ENCODE results near the gene STARD9.

Gene STARD9

GRCh38 chr15:42724276-42724675 is 148.9 kb downstream of the STARD9 start:
- H3K36me3 Mint-ChIP-seq (ENCODE audit: low read depth) = peaks cover 55% of the 10 kb centered on the region
- no peak overlapping the region for H3K4me3 Mint-ChIP-seq
- TF ChIP-seq CTCF (IDR thresholded peaks at IDR 0.05; ENCODE audit: unreplicated experiment in 3 of 3) = no peak
- no peak overlapping the region for H3K27ac Mint-ChIP-seq
- peaks cover 8% of the 10 kb centered on the region for H3K4me1 Mint-ChIP-seq
- H3K9me3 Mint-ChIP-seq = no peaks in the 10 kb centered on the region
- H3K27me3 Mint-ChIP-seq (ENCODE audit: low read depth) = no peaks in the 10 kb centered on the region

GRCh38 chr15:42725331-42725903 is 150.0 kb downstream of the STARD9 start:
- H3K4me3 Mint-ChIP-seq = no peak overlapping the region
- no peak overlapping the region for H3K27ac Mint-ChIP-seq
- TF ChIP-seq CTCF (IDR thresholded peaks at IDR 0.05; ENCODE audit: unreplicated experiment in 3 of 3) = no peak
- no peaks in the 10 kb centered on the region for H3K9me3 Mint-ChIP-seq
- H3K27me3 Mint-ChIP-seq (ENCODE audit: low read depth) = no peaks in the 10 kb centered on the region
- peaks cover 10% of the 10 kb centered on the region for H3K4me1 Mint-ChIP-seq
- H3K36me3 Mint-ChIP-seq (ENCODE audit: low read depth) = peaks cover 57% of the 10 kb centered on the region

- H3K36me3 Mint-ChIP-seq (ENCODE audit: low read depth) = peaks cover 59% of the 10 kb centered on the region
- no peak overlapping the region for H3K4me3 Mint-ChIP-seq
- H3K4me1 Mint-ChIP-seq = peaks cover 10% of the 10 kb centered on the region
- no peaks in the 10 kb centered on the region for H3K27me3 Mint-ChIP-seq (ENCODE audit: low read depth)
- no peaks in the 10 kb centered on the region for H3K9me3 Mint-ChIP-seq
- TF ChIP-seq CTCF (IDR thresholded peaks at IDR 0.05; ENCODE audit: unreplicated experiment in 3 of 3) = no peak
- no peak overlapping the region for H3K27ac Mint-ChIP-seq
Observed at GRCh38 chr15:42726114-42726513, 150.7 kb downstream of the STARD9 start.

- Mint-ChIP-seq H3K36me3 (ENCODE audit: low read depth) (peaks cover 71% of the 10 kb centered on the region), H3K4me1 (peaks cover 19% of the 10 kb centered on the region), H3K9me3 (no peaks in the 10 kb centered on the region), H3K27me3 (ENCODE audit: low read depth) (no peaks in the 10 kb centered on the region), H3K4me3 (no peak overlapping the region), H3K27ac (no peak overlapping the region)
- no peak for TF ChIP-seq CTCF (IDR thresholded peaks at IDR 0.05; ENCODE audit: unreplicated experiment in 3 of 3)
Observed at GRCh38 chr15:42727750-42728381, 152.5 kb downstream of the STARD9 start.

GRCh38 chr15:42728560-42728959 is 153.2 kb downstream of the STARD9 start:
- H3K9me3 Mint-ChIP-seq = no peaks in the 10 kb centered on the region
- H3K36me3 Mint-ChIP-seq (ENCODE audit: low read depth) = peaks cover 73% of the 10 kb centered on the region
- no peaks in the 10 kb centered on the region for H3K27me3 Mint-ChIP-seq (ENCODE audit: low read depth)
- peaks cover 21% of the 10 kb centered on the region for H3K4me1 Mint-ChIP-seq
- H3K27ac Mint-ChIP-seq = no peak overlapping the region
- H3K4me3 Mint-ChIP-seq = no peak overlapping the region
- TF ChIP-seq CTCF (IDR thresholded peaks at IDR 0.05; ENCODE audit: unreplicated experiment in 3 of 3) = no peak

- Mint-ChIP-seq H3K4me3 (no peak overlapping the region), H3K27ac (no peak overlapping the region), H3K27me3 (ENCODE audit: low read depth) (no peaks in the 10 kb centered on the region), H3K36me3 (ENCODE audit: low read depth) (peaks cover 78% of the 10 kb centered on the region), H3K9me3 (no peaks in the 10 kb centered on the region), H3K4me1 (peaks cover 22% of the 10 kb centered on the region)
- no peak for TF ChIP-seq CTCF (IDR thresholded peaks at IDR 0.05; ENCODE audit: unreplicated experiment in 3 of 3)
Observed at GRCh38 chr15:42728972-42729371, 153.6 kb downstream of the STARD9 start.
